Measurements from ENCODE around the gene C17orf100. TPM values are rescaled to one million over a fixed set of nuclear protein-coding genes. Genes with fewer than 3 reads are reported as not detected.

The C17orf100 gene
- total RNA-seq, 1 experiment from 2014 or later: 0.70 TPM

DNA sequence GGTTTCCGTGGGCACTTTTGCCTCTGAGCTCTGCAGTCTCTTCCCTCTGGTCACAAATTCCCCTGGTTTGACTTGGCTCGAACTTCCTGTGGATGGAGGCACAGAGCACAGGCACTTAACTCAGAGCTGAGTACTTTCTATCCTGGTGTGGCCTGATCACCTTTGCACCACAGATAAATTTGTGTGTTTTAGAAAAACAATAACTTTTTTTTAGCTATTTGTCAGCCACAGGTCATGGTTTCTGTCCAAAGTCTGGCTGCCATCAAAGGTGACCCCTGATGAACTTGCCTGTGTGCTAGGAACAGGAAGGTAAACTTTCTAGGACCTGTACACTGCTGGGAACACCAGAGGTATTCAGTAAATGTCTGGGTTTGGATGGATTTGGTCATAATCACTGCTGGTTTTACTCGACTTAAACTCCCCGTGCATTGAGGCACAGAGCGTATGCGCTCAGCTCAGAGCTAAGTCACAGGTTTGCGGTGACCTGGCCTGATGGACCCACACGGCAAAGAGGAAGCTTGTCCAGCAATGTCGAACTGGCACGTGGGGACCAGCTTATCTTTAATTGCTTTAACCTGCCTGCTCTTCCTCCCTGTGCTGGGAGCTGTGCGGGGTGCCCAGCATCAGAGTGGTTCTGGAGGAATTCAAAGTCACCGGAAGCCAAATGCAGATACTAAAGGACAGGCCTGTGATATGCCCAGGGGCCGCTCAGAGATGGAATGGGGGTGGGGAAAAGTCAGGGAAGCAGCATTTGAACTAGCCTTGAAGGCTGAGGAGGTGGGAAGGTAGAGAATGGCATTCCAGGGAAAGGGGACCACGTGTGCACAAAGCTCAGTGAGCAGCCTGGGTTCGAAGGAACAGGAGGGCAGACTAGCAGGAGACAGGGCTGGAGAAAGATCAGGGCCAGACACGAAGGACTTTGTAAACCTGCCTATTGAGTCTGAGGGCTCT, 48.7 kb downstream of the C17orf100 start:
- DNase-seq: no peak
- Histone ChIP-seq H3K23me2 (ENCODE audit: insufficient read length, low read depth, low read length, poor library complexity, severe bottlenecking) (no peaks in the 10 kb centered on the region), H4K5ac (ENCODE audit: insufficient read length, low read depth, low read length) (no peak overlapping the region), H2BK12ac (ENCODE audit: insufficient read length, low read depth, low read length) (no peak overlapping the region), H3K9ac (ENCODE audit: extremely low read depth, insufficient read length, low read length) (no peak overlapping the region), H2BK5ac (ENCODE audit: insufficient read length, low read length) (no peak overlapping the region), H4K8ac (replicated peaks; ENCODE audit: insufficient read length, low read depth, low read length) (no peak overlapping the region), H4K20me1 (ENCODE audit: control insufficient read depth, insufficient read depth, insufficient read length) (no peaks in the 10 kb centered on the region), H3K4me2 (ENCODE audit: insufficient read depth, insufficient read length, low read length) (no peak overlapping the region), H2BK120ac (ENCODE audit: low read depth, low read length, poor library complexity, severe bottlenecking) (no peak overlapping the region), H3K9me3 (ENCODE audit: control insufficient read depth, low read depth, low read length) (no peaks in the 10 kb centered on the region), H4K91ac (ENCODE audit: insufficient read length, low read depth, low read length) (no peak overlapping the region), H3K56ac (ENCODE audit: insufficient read length, low read depth, low read length) (no peak overlapping the region), H2AK5ac (ENCODE audit: insufficient read length, low read length) (no peak overlapping the region), H3K27ac (ENCODE audit: insufficient read length, low read depth, low read length) (no peak overlapping the region), H3K18ac (ENCODE audit: insufficient read length, low read depth, low read length) (no peak overlapping the region), H3K14ac (ENCODE audit: insufficient read depth, low read length) (no peak overlapping the region), H3K79me1 (ENCODE audit: insufficient read depth, low read depth, low read length, poor library complexity, severe bottlenecking) (no peaks in the 10 kb centered on the region), H3K4ac (ENCODE audit: low read depth, low read length) (no peak overlapping the region), H2BK20ac (ENCODE audit: low read depth, low read length, poor library complexity, severe bottlenecking) (no peak overlapping the region), H3K23ac (ENCODE audit: insufficient read length, low read depth, low read length) (no peak overlapping the region), H3K79me2 (ENCODE audit: insufficient read depth, low read length) (no peaks in the 10 kb centered on the region), H3K4me1 (ENCODE audit: insufficient read depth, low read length) (no peaks in the 10 kb centered on the region), H3T11ph (ENCODE audit: low read length) (no peak overlapping the region), H2AFZ (ENCODE audit: low read length) (no peak overlapping the region), H3K27me3 (ENCODE audit: insufficient read depth, low read length) (no peaks in the 10 kb centered on the region), H2BK15ac (ENCODE audit: low read depth, low read length) (no peak overlapping the region)
- peaks cover 18% of the 10 kb centered on the region for H3K27me3 Mint-ChIP-seq (ENCODE audit: low read depth)
- no peak overlapping the region for H3K4me3 Mint-ChIP-seq
- no peaks in the 10 kb centered on the region; a peak in 1 of 7 replicates for H3K36me3 Mint-ChIP-seq (ENCODE audit: insufficient read depth in 1 of 3, low read depth in 3 of 3)
- peak overlapping the region in 1 of 3 experiments; percentile 2; a peak in 1 of 7 replicates for H3K27ac Mint-ChIP-seq
- no CpG with 5 or more reads among the region's 16 CpGs for WGBS (ENCODE audit: extremely low coverage, insufficient read length, low lambda C conversion rate)
- no peaks in the 10 kb centered on the region for H3K9me3 Mint-ChIP-seq
- TF ChIP-seq, protein P1, sequence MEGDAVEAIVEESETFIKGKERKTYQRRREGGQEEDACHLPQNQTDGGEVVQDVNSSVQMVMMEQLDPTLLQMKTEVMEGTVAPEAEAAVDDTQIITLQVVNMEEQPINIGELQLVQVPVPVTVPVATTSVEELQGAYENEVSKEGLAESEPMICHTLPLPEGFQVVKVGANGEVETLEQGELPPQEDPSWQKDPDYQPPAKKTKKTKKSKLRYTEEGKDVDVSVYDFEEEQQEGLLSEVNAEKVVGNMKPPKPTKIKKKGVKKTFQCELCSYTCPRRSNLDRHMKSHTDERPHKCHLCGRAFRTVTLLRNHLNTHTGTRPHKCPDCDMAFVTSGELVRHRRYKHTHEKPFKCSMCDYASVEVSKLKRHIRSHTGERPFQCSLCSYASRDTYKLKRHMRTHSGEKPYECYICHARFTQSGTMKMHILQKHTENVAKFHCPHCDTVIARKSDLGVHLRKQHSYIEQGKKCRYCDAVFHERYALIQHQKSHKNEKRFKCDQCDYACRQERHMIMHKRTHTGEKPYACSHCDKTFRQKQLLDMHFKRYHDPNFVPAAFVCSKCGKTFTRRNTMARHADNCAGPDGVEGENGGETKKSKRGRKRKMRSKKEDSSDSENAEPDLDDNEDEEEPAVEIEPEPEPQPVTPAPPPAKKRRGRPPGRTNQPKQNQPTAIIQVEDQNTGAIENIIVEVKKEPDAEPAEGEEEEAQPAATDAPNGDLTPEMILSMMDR (conservative IDR thresholded peaks at IDR 0.05): no peak
- H3K4me1 Mint-ChIP-seq: peaks cover 3 to 6% of the 10 kb centered on the region in 2 experiments; a peak in 3 of 4 replicates

Data from H9 (cell line).